ENCODE measurements around the gene GNAT3.

DNA sequence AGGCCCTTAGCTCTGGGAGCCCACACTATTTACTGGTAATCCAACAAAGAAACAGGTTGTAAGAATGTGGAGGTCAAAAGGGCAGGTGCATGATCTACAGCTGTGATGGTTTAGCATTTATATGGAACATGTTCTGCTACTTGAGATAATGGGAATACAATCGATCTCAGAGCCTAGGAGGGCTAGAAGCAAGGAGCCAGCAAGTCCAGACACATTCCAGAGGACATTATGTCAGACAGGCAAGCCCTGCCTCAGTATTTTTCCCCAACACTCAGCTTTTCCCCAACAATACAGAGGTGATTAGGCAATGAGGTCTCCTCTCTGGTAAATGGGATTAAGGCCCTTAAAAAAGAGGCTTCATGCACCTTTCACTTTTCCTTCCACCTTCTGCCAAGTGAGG lies 21.4 kb upstream of the GNAT3 start:
- TF ChIP-seq, protein P1, sequence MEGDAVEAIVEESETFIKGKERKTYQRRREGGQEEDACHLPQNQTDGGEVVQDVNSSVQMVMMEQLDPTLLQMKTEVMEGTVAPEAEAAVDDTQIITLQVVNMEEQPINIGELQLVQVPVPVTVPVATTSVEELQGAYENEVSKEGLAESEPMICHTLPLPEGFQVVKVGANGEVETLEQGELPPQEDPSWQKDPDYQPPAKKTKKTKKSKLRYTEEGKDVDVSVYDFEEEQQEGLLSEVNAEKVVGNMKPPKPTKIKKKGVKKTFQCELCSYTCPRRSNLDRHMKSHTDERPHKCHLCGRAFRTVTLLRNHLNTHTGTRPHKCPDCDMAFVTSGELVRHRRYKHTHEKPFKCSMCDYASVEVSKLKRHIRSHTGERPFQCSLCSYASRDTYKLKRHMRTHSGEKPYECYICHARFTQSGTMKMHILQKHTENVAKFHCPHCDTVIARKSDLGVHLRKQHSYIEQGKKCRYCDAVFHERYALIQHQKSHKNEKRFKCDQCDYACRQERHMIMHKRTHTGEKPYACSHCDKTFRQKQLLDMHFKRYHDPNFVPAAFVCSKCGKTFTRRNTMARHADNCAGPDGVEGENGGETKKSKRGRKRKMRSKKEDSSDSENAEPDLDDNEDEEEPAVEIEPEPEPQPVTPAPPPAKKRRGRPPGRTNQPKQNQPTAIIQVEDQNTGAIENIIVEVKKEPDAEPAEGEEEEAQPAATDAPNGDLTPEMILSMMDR (IDR thresholded peaks at IDR 0.05), result no peak
- no peak for TF ChIP-seq POLR2A (IDR thresholded peaks at IDR 0.05)
